D721Med (cell line): ENCODE data around the gene HSPB6.

Source experiments
- DNase-seq: peaks from one replicate; pipeline ENCODE4 v3.0.0; 2011; ENCODE audit warnings: low spot score; ENCODE audit not compliant: insufficient read length
- FAIRE-seq: peaks from 2 replicates; lab custom pipeline; 2011; peaks lifted over from hg19 to GRCh38; lab: Jason Lieb, UNC
- CTCF ChIP-seq: IDR thresholded peaks from 2 replicates; pipeline ENCODE4 v1.5.1; 2012; ENCODE audit warnings: mild to moderate bottlenecking, control low read depth; ENCODE audit not compliant: insufficient read depth; ENCODE audit errors: missing control alignments

The HSPB6 gene

GRCh38 chr19:35740108-35740422 is 16.8 kb downstream of the HSPB6 start:
- TF ChIP-seq CTCF: no peak
- DNase-seq (no peak), FAIRE-seq (no peak)

DNA sequence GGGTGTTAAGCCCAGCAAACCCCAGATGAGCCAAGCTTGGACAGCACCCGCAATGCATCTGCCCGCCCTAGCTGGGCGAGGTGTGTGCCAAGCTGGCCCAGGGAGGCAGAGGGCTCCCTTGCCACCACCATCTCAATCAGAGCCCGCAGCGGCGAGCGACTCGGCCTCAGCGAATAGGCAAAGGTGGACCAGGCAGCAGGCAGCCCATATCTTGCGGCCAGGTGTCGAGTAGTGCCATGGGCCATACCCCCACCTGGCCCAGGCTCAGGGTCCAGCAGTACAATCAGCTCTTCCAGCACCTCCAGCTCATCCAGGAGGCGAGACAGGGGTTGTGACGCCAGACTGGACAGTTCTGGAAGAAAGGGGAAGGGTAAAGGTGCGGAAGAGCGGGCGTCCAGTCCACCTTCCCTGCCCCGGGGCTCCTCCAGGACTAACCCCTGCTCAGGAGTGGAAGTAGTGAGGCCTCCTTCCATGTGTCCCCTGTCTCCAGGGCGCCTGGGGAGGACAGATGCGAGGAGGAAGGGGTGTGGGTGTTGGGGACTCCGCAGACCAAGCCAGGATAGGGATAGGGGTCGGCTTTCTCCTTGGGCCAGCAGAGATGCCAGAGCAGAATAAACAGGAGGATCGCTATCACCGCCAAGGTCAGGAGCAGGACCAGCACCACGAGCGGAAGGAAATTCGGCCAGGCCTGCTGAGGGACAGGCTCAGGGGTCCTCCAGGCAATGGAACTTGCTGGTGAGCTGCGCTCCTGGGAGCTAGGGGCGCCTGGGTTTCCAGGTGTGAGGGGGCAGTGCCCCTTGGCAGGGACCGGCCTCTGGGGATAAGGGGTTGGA is 17.3 kb downstream of the HSPB6 start:
- no peak for TF ChIP-seq CTCF
- FAIRE-seq (no peak), DNase-seq (peak; percentile 17)

GRCh38 chr19:35738887-35739229 is 18.0 kb downstream of the HSPB6 start:
- FAIRE-seq (no peak), DNase-seq (no peak)
- TF ChIP-seq CTCF: no peak

DNA sequence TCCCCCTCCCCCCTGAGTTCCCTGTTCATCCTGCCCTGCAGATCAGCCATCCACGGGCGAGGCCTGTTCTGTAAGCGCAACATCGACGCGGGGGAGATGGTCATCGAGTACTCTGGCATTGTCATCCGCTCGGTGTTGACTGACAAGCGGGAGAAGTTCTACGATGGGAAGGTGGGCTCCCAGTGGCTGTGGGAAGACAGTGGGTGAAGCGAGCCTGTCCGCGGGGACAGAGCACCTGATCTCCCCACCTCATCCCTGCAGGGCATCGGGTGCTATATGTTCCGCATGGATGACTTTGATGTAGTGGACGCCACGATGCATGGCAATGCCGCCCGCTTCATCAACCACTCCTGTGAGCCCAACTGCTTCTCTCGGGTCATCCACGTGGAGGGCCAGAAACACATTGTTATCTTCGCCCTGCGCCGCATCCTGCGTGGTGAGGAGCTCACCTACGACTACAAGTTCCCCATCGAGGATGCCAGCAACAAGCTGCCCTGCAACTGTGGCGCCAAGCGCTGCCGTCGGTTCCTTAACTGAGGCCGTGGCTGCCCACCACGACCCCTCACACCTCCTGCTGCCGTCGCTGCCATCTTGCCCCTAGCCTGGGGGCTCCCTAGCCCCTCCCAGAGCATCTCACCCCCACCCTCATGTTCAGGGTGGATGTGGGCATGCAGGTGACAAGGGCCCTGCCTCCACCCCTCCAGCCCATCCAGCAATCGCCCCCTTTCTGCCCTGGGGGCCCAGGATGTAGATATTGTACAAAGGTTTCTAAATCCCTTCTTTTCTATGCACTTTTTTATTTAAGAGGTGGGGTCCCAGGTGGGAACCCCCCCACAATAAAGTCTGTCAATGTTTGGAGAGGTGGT is 18.6 kb downstream of the HSPB6 start:
- no peak for TF ChIP-seq CTCF
- DNase-seq (peak; percentile 11), FAIRE-seq (no peak)

DNA sequence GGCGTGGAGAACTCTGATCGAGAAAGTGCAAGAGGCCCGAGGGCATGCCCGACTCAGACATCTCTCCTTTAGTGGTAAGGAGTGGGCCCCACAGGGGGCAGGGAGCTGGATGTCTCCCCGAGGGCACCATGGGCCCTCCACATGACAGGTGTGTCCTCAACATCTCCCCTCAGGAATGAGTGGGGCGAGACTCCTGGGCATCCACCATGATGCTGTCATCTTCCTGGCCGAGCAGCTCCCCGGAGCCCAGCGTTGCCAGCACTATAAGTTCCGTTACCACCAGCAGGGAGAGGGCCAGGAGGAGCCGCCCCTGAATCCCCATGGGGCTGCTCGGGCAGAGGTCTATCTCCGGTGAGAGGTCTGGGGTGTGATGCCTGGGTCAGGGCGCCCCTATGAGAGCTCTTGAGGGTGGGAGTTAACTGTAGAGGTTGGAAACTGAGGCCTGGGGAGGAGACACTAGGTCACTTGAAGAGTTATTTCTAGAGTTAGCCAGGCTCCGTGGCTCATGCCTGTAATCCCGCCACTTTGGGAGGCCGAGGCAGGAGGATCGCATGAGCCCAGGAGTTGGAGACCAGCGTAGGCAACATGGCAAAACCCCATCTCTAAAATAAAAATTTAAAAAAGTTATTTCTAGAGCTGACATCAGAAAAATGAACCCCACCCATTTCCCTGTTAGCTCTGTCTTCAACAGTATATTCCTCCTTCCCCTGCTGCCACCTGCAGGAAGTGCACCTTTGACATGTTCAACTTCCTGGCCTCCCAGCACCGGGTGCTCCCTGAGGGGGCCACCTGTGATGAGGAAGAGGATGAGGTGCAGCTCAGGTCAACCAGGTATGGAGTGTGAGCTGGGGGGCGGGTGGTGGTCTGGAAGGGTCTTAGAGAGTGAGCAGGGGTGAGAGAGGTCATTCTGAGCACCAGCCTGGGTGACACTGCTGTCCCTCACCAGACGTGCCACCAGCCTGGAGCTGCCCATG is 19.6 kb downstream of the HSPB6 start:
- FAIRE-seq (no peak), DNase-seq (peak; percentile 28)
- TF ChIP-seq CTCF: no peak

- FAIRE-seq: no peak
- no peak for TF ChIP-seq CTCF
- DNase-seq: no peak
Observed at GRCh38 chr19:35734889-35735288, 21.9 kb downstream of the HSPB6 start.
